Raji (cell line): ENCODE measurements around the gene ZNRF1.

Source experiments
- POLR2A ChIP-seq: IDR thresholded peaks from 2 replicates; pipeline ENCODE4 v1.6.1; 2011; ENCODE audit warnings: low read depth, low read length, control low read depth; ENCODE audit not compliant: insufficient read depth

Gene ZNRF1

DNA sequence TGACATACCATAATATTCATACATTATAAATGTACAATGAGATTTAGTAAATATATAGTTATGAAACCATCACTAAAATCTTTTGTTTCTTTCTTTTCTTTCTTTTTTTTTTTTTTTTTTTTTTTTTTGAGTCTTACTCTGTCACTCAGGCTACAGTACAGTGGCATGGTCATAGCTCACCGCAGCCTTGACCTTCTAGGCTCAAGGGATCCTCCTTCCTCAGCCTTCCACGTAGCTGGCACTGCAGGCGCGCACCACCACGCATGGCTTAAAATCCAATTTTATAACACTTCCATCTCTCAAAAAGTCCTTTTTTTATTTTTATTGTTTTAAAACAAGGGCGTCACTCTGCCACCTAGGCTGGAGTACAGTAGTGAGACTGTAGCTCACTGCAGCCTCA, 41.1 kb downstream of the ZNRF1 start:
- no peak for TF ChIP-seq POLR2A

GRCh38 chr16:75042426-75043174, 43.8 kb downstream of the ZNRF1 start:
- TF ChIP-seq POLR2A: no peak

DNA sequence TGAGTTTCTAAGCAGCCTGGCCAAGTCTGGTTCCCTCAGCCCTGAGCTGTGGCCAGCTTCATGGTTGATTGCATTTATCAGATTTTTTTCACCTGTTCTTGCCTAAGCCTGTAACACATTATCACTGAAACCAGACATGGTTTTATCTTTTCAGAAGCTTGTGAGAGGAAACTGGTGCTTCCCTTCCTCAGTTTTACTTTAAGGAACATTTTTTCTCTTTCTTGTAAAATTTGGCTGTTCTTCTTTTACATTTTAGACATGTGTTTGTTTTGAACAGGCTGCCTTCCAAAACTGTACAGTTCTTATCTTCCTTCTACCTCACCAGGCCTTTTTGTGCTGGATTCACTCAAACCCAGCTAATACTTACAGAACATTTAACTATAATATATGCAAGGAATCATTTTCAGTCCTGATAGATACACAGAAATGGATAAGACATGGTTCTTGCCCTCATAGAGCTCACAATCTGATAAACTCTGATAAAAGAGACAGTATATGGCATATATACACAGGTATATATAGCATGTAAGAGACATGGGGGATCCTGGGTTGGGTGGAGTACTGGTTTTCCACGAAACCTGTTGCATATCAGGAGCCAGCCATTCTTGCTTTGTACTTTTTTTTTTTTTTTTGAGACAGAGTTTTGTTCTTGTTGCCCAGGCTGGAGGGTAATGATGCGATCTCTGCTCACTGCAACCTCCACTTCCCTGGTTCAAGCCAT, 44.5 kb downstream of the ZNRF1 start:
- TF ChIP-seq POLR2A: no peak

DNA sequence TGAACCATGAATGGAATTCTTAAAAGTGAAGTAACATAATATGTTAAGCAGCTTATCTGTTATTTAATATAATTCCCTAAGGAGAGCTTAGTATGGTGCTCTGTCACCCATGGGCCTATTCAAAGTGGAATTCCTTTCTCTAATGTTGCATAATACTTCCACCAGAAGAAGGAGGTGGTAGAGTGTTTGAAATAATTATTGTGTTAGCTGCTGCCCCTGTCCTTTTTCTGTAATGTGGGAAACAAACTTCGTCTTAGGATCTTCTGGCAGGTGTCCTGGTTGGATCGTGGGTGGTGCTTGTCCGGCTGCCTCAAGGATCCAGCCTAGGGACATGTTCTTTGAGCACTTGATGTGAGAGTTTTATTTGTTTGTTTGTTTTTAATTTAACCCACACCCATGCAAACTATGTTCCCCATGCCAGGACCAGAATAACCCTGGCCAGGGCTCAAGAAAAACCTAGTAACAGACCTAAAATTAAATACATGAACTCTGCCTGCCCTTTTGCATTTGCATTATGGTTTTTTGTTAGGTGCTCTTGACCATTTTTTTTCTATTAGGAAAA, 46.1 kb downstream of the ZNRF1 start:
- TF ChIP-seq POLR2A: no peak

- no peak for TF ChIP-seq POLR2A
Measured at GRCh38 chr16:75045424-75045823, 46.6 kb downstream of the ZNRF1 start.

DNA sequence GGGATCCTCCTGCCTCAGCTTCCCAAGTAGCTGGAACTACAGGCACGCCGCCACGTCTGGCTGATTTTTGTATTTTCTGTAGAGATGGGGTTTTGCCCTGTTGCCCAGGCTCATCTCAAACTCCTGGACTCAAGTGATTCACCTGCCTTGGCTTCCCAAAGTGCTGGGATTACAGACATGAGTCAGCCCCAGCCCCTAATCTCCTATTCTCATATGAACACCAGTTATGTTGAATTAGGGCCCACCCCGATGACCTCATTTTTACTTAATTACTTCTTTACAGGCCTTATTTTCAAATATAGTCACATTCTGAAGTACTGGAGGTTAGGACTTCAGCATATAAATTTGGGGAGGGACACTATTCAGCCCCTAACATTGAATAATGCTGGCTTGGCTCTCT, 49.2 kb downstream of the ZNRF1 start:
- TF ChIP-seq POLR2A: no peak

GRCh38 chr16:75048530-75048929, 49.7 kb downstream of the ZNRF1 start:
- TF ChIP-seq POLR2A: no peak

DNA sequence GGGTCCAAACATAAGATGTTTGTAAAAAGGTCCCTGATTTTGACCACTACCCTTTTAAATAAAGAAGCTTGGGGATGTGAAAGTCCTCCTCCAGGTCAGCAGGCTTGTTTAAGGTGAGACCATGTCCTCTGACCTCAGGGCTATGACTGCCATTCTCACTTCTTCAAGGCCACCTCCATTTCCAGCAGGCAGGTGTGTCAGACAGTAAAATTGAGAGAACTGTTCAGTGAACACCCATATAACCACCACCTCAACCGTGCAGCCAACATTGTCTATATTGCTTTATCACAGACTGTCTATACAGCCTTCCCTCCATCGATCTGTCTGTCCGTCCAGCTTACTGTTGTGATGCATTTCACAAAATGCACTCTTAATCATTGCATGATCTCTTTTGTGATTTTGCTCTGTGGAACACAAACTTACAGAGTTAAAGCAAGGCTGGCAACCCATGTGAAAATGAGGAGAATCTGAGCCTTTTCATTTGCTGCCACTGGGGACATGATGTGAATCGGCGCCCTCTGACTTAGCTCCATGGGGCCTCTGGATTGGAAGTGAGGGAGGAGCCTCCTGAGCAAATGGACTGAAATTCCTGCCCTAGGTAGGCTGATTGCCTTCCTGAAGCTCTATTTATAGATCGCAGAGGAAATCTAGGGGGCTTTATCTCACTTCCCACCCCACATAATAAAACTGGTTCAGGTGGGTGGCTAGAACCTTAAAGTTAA, 53.8 kb downstream of the ZNRF1 start:
- no peak for TF ChIP-seq POLR2A

DNA sequence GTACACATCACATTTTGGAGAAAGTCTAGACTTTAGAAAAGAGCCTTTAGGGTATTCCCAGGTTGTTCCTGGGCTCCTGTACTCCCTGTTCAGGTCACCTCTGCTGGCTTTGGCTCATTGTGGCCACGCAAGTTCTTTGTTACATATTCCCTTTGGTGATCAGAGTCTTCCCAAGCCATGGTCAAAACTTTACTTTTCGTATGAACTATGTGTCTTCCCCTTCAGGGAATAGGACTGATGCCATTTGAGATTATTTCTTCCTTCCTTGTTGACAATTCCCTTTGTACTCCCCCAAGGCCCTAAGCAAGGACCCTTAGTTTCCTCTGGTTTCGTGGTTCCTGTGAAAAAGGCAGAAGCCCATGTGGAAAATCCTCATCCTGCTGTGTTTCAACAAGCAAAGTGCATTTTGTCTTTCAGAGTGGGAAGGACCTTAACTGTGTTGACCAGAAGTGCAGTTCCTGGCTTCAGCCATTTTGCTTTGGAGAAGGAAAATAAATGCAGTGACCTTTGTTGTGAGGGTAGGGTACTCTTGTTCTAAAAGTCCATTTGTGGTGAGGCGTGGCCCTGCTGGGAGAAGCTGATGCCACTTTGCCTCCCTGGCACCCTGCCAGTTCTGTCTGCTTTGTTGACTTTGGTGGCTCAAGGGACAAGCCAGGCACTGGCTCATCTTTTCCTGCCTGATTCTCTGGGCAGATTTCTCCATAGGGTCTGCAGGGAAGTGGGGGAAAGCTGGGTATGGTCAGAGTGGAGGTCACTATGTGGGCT, 55.1 kb downstream of the ZNRF1 start:
- TF ChIP-seq POLR2A: no peak

DNA sequence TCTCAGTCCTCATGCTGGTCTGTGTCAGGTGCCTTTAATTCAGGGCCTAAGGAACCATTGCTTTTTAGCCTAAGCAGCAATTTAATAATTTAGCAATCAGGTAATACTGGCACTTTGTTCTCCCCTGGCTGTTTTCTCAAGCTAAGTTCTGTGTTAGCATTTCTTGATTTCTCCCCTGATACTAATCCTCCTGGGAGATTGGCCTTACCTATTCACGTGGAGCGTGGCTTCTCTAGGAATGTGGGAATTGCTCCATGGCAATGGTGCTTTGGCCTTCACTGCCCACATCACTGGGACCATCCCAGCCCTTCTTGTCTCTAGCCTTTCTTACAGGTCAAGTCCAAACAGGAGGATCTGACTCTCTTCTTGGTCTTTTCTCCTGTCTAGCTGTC, 55.7 kb downstream of the ZNRF1 start:
- TF ChIP-seq POLR2A: no peak

DNA sequence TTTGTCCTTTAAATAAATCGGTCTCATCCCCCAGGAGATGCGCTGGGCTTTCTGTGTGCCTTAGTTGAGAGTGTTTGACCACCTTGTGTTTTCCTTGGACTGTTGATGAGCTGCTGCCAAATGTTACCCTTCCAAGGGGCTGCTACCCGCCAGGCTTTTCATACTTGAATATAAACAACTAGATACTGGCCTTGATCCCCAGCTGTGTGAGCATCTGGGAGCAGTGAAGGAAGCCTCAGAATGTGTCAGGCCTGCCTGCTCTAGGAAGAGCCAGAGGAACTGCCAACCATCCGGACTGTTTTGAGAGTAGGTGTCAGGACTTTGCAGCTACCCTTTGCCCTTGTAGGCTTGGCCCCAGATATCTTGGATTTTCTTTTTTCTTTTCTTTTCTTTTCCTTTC, 60.0 kb downstream of the ZNRF1 start:
- TF ChIP-seq POLR2A: no peak

- no peak for TF ChIP-seq POLR2A
Measured at GRCh38 chr16:75059411-75059810, 60.6 kb downstream of the ZNRF1 start.

GRCh38 chr16:75060723-75061122, 61.9 kb downstream of the ZNRF1 start:
- TF ChIP-seq POLR2A: no peak

DNA sequence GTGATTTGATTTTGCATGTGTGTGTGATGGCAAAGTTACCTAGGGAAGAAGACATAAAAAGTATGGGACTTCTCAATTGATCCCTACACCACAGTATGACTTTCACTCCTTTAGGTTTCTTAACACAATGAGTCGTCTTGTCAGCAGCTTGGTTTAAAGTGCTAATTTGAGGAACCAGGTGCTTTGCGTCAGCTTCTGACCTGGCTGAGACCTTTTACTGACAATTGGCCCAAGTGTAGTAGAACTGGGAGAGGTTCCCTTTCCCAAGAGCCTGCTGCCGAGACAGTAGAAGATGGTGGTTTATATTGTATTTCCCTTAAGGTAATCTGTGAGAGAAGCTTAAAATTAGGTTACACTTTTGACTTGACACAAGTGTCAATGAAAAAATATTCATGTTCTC, 62.8 kb downstream of the ZNRF1 start:
- TF ChIP-seq POLR2A: no peak
